Measurements from ENCODE around the gene FLNB. TPM values are rescaled to one million over a fixed set of nuclear protein-coding genes. Genes with fewer than 3 reads are reported as not detected.

FLNB gene
- total RNA-seq, 1 experiment from 2014 or later: 83.4 TPM

DNA sequence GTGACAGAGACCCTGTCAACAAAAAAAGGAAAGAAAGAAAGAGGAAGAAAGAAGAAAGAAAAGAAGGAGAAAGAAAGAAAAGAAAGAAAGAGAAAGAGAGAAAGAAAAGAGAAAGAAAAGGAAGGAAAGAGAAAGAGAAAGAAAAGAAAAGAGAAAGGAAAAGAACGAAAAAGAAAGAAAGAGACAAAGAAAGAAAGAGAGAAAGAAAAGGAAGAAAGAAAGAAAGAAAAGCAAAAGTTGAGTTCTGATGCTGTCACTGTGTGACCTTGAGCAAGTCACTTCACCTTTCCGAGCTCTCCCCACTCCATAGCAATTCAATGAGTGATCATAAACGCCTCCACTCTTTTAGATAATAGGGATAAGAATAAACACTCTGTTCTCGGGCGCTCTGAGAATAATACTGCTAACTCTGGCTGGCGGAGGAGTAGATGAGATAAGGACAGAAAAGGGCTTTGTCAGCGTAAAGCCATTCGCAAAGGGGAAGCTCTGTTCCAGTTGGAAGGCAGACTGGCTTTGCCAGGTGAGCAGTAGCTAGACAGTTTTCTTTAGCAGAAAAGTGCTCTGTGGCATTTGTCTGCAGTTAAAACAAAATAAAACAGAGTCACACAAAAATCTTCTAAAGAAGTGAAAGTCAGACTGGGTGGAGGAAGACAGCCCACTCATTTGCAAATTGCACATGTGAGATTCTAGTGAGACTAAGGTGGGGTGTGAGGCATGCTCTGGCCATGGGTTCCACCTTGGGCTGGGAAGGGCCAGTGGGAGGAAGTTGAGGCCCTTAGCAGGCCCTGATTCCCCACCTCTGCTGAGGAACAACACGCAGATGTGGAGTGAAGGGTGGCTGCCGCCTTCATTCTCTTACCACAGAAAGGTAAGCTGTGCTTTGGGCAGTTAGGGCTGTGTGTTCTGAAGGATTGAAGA lies 9.6 kb upstream of the FLNB start:
- WGBS (ENCODE audit: extremely low coverage, insufficient read length, low lambda C conversion rate): no CpG with 5 or more reads among the region's 10 CpGs

More for the DNA sequence above, 9.6 kb upstream of the FLNB start:
- Histone ChIP-seq H2BK120ac (ENCODE audit: low read depth, low read length, poor library complexity, severe bottlenecking) (no peak overlapping the region), H4K91ac (ENCODE audit: insufficient read length, low read depth, low read length) (no peak overlapping the region), H3K4me2 (ENCODE audit: insufficient read depth, insufficient read length, low read length) (no peak overlapping the region), H3K27me3 (ENCODE audit: insufficient read depth, low read length) (no peaks in the 10 kb centered on the region), H3K79me2 (ENCODE audit: insufficient read depth, low read length) (no peaks in the 10 kb centered on the region), H3K79me1 (ENCODE audit: insufficient read depth, low read depth, low read length, poor library complexity, severe bottlenecking) (no peaks in the 10 kb centered on the region), H3K27ac (ENCODE audit: insufficient read length, low read depth, low read length) (no peak overlapping the region), H2BK20ac (ENCODE audit: low read depth, low read length, poor library complexity, severe bottlenecking) (no peak overlapping the region), H4K5ac (ENCODE audit: insufficient read length, low read depth, low read length) (no peak overlapping the region), H2BK5ac (ENCODE audit: insufficient read length, low read length) (no peak overlapping the region), H3K9ac (ENCODE audit: extremely low read depth, insufficient read length, low read length) (no peak overlapping the region), H3K9me3 (ENCODE audit: control insufficient read depth, low read depth, low read length) (no peaks in the 10 kb centered on the region), H2AFZ (ENCODE audit: low read length) (no peak overlapping the region), H4K8ac (replicated peaks; ENCODE audit: insufficient read length, low read depth, low read length) (no peak overlapping the region), H2BK15ac (ENCODE audit: low read depth, low read length) (0 out of 2 replicates have a peak overlapping the region, but pooled peaks have one; percentile 28), H3K4me1 (ENCODE audit: insufficient read depth, low read length) (no peaks in the 10 kb centered on the region; the same call in 1 of the 2 replicates), H3K23me2 (ENCODE audit: insufficient read length, low read depth, low read length, poor library complexity, severe bottlenecking) (no peaks in the 10 kb centered on the region), H3K56ac (ENCODE audit: insufficient read length, low read depth, low read length) (no peak overlapping the region), H4K20me1 (ENCODE audit: control insufficient read depth, insufficient read depth, insufficient read length) (no peaks in the 10 kb centered on the region), H3K18ac (ENCODE audit: insufficient read length, low read depth, low read length) (no peak overlapping the region), H3K4ac (ENCODE audit: low read depth, low read length) (no peak overlapping the region), H3T11ph (ENCODE audit: low read length) (no peak overlapping the region), H3K14ac (ENCODE audit: insufficient read depth, low read length) (no peak overlapping the region), H2AK5ac (ENCODE audit: insufficient read length, low read length) (no peak overlapping the region), H2BK12ac (ENCODE audit: insufficient read length, low read depth, low read length) (no peak overlapping the region), H3K23ac (ENCODE audit: insufficient read length, low read depth, low read length) (no peak overlapping the region)
- no peaks in the 10 kb centered on the region for H3K36me3 Mint-ChIP-seq (ENCODE audit: insufficient read depth in 1 of 3, low read depth in 3 of 3)
- H3K4me3 Mint-ChIP-seq: no peak overlapping the region
- no peak overlapping the region; a peak in 2 of 7 replicates for H3K27ac Mint-ChIP-seq
- no peak for DNase-seq
- no peaks in the 10 kb centered on the region for H3K9me3 Mint-ChIP-seq
- TF ChIP-seq CTCF (conservative IDR thresholded peaks at IDR 0.05): no peak
- H3K4me1 Mint-ChIP-seq: no peaks in the 10 kb centered on the region
- no peaks in the 10 kb centered on the region for H3K27me3 Mint-ChIP-seq (ENCODE audit: low read depth)

Measured in H9 (cell line).